Measurements from ENCODE around the gene DNAH10. TPM values are rescaled to one million over a fixed set of nuclear protein-coding genes. Genes with fewer than 3 reads are reported as not detected.

DNAH10 gene
- total RNA-seq, 1 experiment from 2014 or later, result 0.09 TPM

- H3K4me3 Mint-ChIP-seq, result no peak overlapping the region
- peaks cover 10% of the 10 kb centered on the region for H3K9me3 Mint-ChIP-seq
- ATAC-seq (no peak), DNase-seq (ENCODE audit: low spot score) (no peak)
- ChIA-PET POLR2A (no interaction called here), CTCF (interaction anchor here (1.0 kb wide), 1 partner anchor 76 kb away, joined by 3 read pairs; no protein-coding TSS in a partner anchor)
- H3K4me1 Mint-ChIP-seq, result no peaks in the 10 kb centered on the region
- no peak overlapping the region for H3K27ac Mint-ChIP-seq
- H3K36me3 Mint-ChIP-seq, result peaks cover 10% of the 10 kb centered on the region
- peaks cover 13% of the 10 kb centered on the region for H3K27me3 Mint-ChIP-seq (ENCODE audit: low read depth)
- TF ChIP-seq STAT6 (CRISPR knock-in tag; conservative IDR thresholded peaks at IDR 0.05; ENCODE audit: low read depth) (no peak), E2F5 (CRISPR knock-in tag; IDR thresholded peaks at IDR 0.05) (no peak), ZNF219 (CRISPR knock-in tag; IDR thresholded peaks at IDR 0.05; ENCODE audit: borderline replicate concordance) (no peak), ELF4 (CRISPR knock-in tag; IDR thresholded peaks at IDR 0.05; ENCODE audit: low read depth) (no peak)
These were observed 145.8 kb downstream of the DNAH10 start for GRCh38 chr12:123907726-123908476.

- no peaks in the 10 kb centered on the region for H3K4me1 Mint-ChIP-seq
- H3K36me3 Mint-ChIP-seq, result peaks cover 10% of the 10 kb centered on the region
- H3K9me3 Mint-ChIP-seq, result peaks cover 10% of the 10 kb centered on the region
- no peak for TF ChIP-seq AFF4 (CRISPR knock-in tag; IDR thresholded peaks at IDR 0.05; ENCODE audit: borderline replicate concordance)
- no peak for TF ChIP-seq E2F1 (CRISPR knock-in tag; IDR thresholded peaks at IDR 0.05)
- POLR2A ChIA-PET, result no interaction called here
- H3K27ac Mint-ChIP-seq, result no peak overlapping the region
- CTCF ChIA-PET, result interaction anchor here (1.0 kb wide), 2 partner anchors 30 to 75 kb away, joined by 3 to 4 read pairs; no protein-coding TSS in a partner anchor
- ATAC-seq, result no peak
- H3K4me3 Mint-ChIP-seq, result no peak overlapping the region
- DNase-seq (ENCODE audit: low spot score), result no peak
- H3K27me3 Mint-ChIP-seq (ENCODE audit: low read depth), result peaks cover 14% of the 10 kb centered on the region
These were observed 147.0 kb downstream of the DNAH10 start for GRCh38 chr12:123908884-123909725.

- no peak for ATAC-seq
- no peak overlapping the region for H3K4me3 Mint-ChIP-seq
- H3K4me1 Mint-ChIP-seq, result peaks cover 1% of the 10 kb centered on the region
- CTCF ChIA-PET, result interaction anchor here (0.6 to 1.2 kb wide), 5 partner anchors 9 to 918 kb away, joined by 3 to 7 read pairs (median 4); no protein-coding TSS in a partner anchor
- peaks cover 10% of the 10 kb centered on the region for H3K9me3 Mint-ChIP-seq
- H3K36me3 Mint-ChIP-seq, result peaks cover 10% of the 10 kb centered on the region
- H3K27me3 Mint-ChIP-seq (ENCODE audit: low read depth), result peaks cover 16% of the 10 kb centered on the region
- TF ChIP-seq ZNF281 (CRISPR knock-in tag; IDR thresholded peaks at IDR 0.05) (no peak), PRDM15 (CRISPR knock-in tag; IDR thresholded peaks at IDR 0.05) (no peak)
- POLR2A ChIA-PET, result no interaction called here
- no peak for DNase-seq (ENCODE audit: low spot score)
- H3K27ac Mint-ChIP-seq, result no peak overlapping the region
These were observed 148.0 kb downstream of the DNAH10 start for GRCh38 chr12:123910057-123910456.
